HepG2 (cell line): ENCODE data around the gene CMKLR1. TPM values are rescaled to one million over a fixed set of nuclear protein-coding genes. Genes with fewer than 3 reads are reported as not detected.

Experiments
- ATAC-seq: fragments of 200-7000 bp; cut with Tn5 transposase; 3 replicates; pipeline ENCODE4 v1.9.1; 2020; ENCODE audit warnings: mild to moderate bottlenecking, moderate library complexity
- BruUV-seq: library from RNA; stranded (reverse); fragments of 400-500 nt; replicated peaks from 2 replicates; lab custom pipeline; 2021; lab: Mats Ljungman, UMichigan
- CTCF ChIA-PET: fragments of 300-600 bp; formaldehyde crosslinking; extraction: SDS; loops from one replicate; lab custom pipeline; 2021; ENCODE audit warnings: low total read pairs, inconsistent platforms, low intra/inter-chr PET ratio; lab: Yijun Ruan, JAX
- POLR2A ChIA-PET: fragments of 350-600 bp; sonication (Branson Sonifier 250); formaldehyde crosslinking; loops from one replicate; lab custom pipeline; 2020; ENCODE audit warnings: antibody characterized with exemption, inconsistent platforms; lab: Yijun Ruan, JAX
- DNase-seq: peaks from one replicate; pipeline ENCODE4 v3.0.0-alpha.2; 2015; ENCODE audit warnings: low spot score
- FAIRE-seq: peaks from 3 replicates; lab custom pipeline; 2011; peaks lifted over from hg19 to GRCh38; lab: Jason Lieb, UNC
- H2AFZ ChIP-seq: one replicate; pipeline ENCODE4 v1.6.1; 2011; ENCODE audit warnings: low read length, inconsistent platforms
- H3K27ac ChIP-seq: fragments of 300-600 bp; 3 replicates; pipeline ENCODE4 v1.8.0; 2011; ENCODE audit warnings: mixed run types, mild to moderate bottlenecking, mixed read lengths, low read length, inconsistent platforms; ENCODE audit not compliant: insufficient read depth; ENCODE audit errors: extremely low read length
- H3K27me3 ChIP-seq, 2 experiments: fragments of 200-600 bp in 1 of 2; 2 replicates in 1 of 2; 3 replicates in 1 of 2; pipeline versions ENCODE4 v1.6.0 to v1.8.0; 2011; ENCODE audit warnings: low read length in 2 of 2, mild to moderate bottlenecking in 2 of 2, moderate library complexity in 2 of 2, inconsistent platforms in 1 of 2; ENCODE audit not compliant: insufficient read depth in 2 of 2, control insufficient read depth in 1 of 2
- H3K36me3 ChIP-seq, 2 experiments: fragments of 200-600 bp in 1 of 2; replicated peaks in 1 of 2; 2 replicates in 1 of 2; 3 replicates in 1 of 2; pipeline versions ENCODE4 v1.5.1 to v1.8.0; 2011; ENCODE audit warnings: low read length in 2 of 2, inconsistent platforms in 1 of 2; ENCODE audit not compliant: insufficient read depth in 2 of 2, control insufficient read depth in 1 of 2
- H3K4me1 ChIP-seq: 2 replicates; pipeline ENCODE4 v1.5.1; 2012; ENCODE audit warnings: low read length, inconsistent platforms; ENCODE audit not compliant: insufficient read depth
- H3K4me2 ChIP-seq: 2 replicates; pipeline ENCODE4 v1.6.0; 2011; ENCODE audit warnings: low read depth, low read length, inconsistent platforms
- H3K4me3 ChIP-seq, 3 experiments: fragments of 200-600 bp in 1 of 3; sonication (generic), shearing (Covaris generic) in 1 of 3; replicated peaks in 1 of 3; 2 replicates each; pipeline ENCODE4 v1.5.1; 2011 to 2016; ENCODE audit warnings: low read length in 3 of 3, inconsistent platforms in 2 of 3, low read depth in 2 of 3, mild to moderate bottlenecking in 2 of 3, control low read depth in 1 of 3, mixed read lengths in 1 of 3; ENCODE audit not compliant: insufficient read depth in 1 of 3
- H3K79me2 ChIP-seq: one replicate; pipeline ENCODE4 v1.6.1; 2011; ENCODE audit warnings: low read length, inconsistent platforms; ENCODE audit not compliant: insufficient read depth
- H3K9ac ChIP-seq: 2 replicates; pipeline ENCODE4 v1.6.0; 2011; ENCODE audit warnings: mild to moderate bottlenecking, low read depth, low read length, inconsistent platforms; ENCODE audit not compliant: insufficient read depth
- H3K9me3 ChIP-seq: 2 replicates; pipeline ENCODE4 v1.5.1; 2012; ENCODE audit warnings: mild to moderate bottlenecking, low read length
- H4K20me1 ChIP-seq: 2 replicates; pipeline ENCODE4 v1.6.0; 2011; ENCODE audit warnings: inconsistent platforms, mild to moderate bottlenecking, low read length, moderate library complexity; ENCODE audit not compliant: insufficient read depth
- CC2D1A ChIP-seq: sonication (generic); formaldehyde crosslinking; IDR thresholded peaks from 2 replicates; pipeline ENCODE4 v1.8.1; 2023; ENCODE audit warnings: mild to moderate bottlenecking, missing genetic modification reagents
- MED1 ChIP-seq: sonication (generic); formaldehyde crosslinking; IDR thresholded peaks from 2 replicates; pipeline ENCODE4 v1.4.0; 2020; ENCODE audit warnings: missing genetic modification reagents
- MTA3 ChIP-seq: sonication (generic); formaldehyde crosslinking; IDR thresholded peaks from 2 replicates; pipeline ENCODE4 v1.4.0; 2020; ENCODE audit warnings: missing genetic modification reagents
- NR0B2 ChIP-seq: sonication (generic); formaldehyde crosslinking; IDR thresholded peaks from 2 replicates; pipeline ENCODE4 v1.4.0; 2020; ENCODE audit warnings: mild to moderate bottlenecking, missing genetic modification reagents
- RBAK ChIP-seq: sonication (generic); formaldehyde crosslinking; IDR thresholded peaks from 2 replicates; pipeline ENCODE4 v1.5.1; 2020; ENCODE audit warnings: mild to moderate bottlenecking, missing genetic modification reagents
- ZNF720 ChIP-seq: sonication (generic); formaldehyde crosslinking; IDR thresholded peaks from 2 replicates; pipeline ENCODE4 v1.4.0; 2020; ENCODE audit warnings: missing genetic modification reagents
- ZNF879 ChIP-seq: sonication (generic); formaldehyde crosslinking; IDR thresholded peaks from 2 replicates; pipeline ENCODE4 v1.8.1; 2023; ENCODE audit warnings: missing genetic modification reagents
- WGBS: methylation state at CpG from one replicate; pipeline ENCODE4 v1.1.6; 2017; ENCODE audit warnings: low lambda C conversion rate; 5-methylcytosine and 5-hydroxymethylcytosine counted together
- in situ Hi-C: cut with HindIII; loops from 2 replicates; pipeline ENCODE4 v1.10.0; 2017; ENCODE audit warnings: low pct_unique_long_range_greater_than_20kb; ENCODE audit not compliant: extremely low pct_ligation_motif_present
- intact Hi-C: fragments of 100-400 bp; cut with micrococcal nuclease; formaldehyde crosslinking; loops from one replicate; pipeline ENCODE4 v1.10.0; 2022; ENCODE audit not compliant: unreplicated experiment
- polyA plus RNA-seq, 8 experiments: library from polyadenylated mRNA; depleted of rRNA in 3 of 8; stranded (reverse) in 7 of 8; unstranded in 1 of 8; fragments of >200 nt; fragmentation: Illumina TruSeq in 4 of 8; extraction: Trizol in 4 of 8; gene quantifications; 2 replicates each; pipeline versions ENCODE4 v1.2.1 to v1.2.3, GENCODE V29; 2011 to 2016; ENCODE audit warnings: low read depth in 4 of 8, missing spikeins in 1 of 8, mixed read lengths in 1 of 8; ENCODE audit not compliant: insufficient read depth in 1 of 8
- total RNA-seq, 5 experiments: library from RNA; depleted of rRNA; stranded (reverse); fragments of >200 nt; fragmentation: Illumina TruSeq; extraction: Trizol; gene quantifications; 2 replicates each; pipeline ENCODE4 v1.2.3, GENCODE V29; 2016; ENCODE audit warnings: low read depth in 1 of 5
- TF ChIP-seq, protein P1 (sequence below): sonication (generic); formaldehyde crosslinking; IDR thresholded peaks from 2 replicates; pipeline ENCODE4 v1.4.0; 2020; ENCODE audit warnings: low read depth, missing genetic modification reagents
- TF ChIP-seq, protein P2 (sequence below): sonication (generic); formaldehyde crosslinking; conservative IDR thresholded peaks from 2 replicates; pipeline ENCODE4 v1.8.0; 2022; ENCODE audit warnings: missing genetic modification reagents
- TF ChIP-seq, protein P3 (sequence below), 2 experiments: IDR thresholded peaks; 2 replicates each; pipeline ENCODE4 v1.6.1; 2011 to 2012; ENCODE audit warnings: low read length in 2 of 2, borderline replicate concordance in 1 of 2, low read depth in 1 of 2, mild to moderate bottlenecking in 1 of 2, moderate library complexity in 1 of 2

The CMKLR1 gene
- total and polyA plus RNA-seq, 2 of the 13 experiments (the other 11 are each of a cell fraction or from before 2014, with no cell fraction given) = not detected

- TF ChIP-seq, protein P1, sequence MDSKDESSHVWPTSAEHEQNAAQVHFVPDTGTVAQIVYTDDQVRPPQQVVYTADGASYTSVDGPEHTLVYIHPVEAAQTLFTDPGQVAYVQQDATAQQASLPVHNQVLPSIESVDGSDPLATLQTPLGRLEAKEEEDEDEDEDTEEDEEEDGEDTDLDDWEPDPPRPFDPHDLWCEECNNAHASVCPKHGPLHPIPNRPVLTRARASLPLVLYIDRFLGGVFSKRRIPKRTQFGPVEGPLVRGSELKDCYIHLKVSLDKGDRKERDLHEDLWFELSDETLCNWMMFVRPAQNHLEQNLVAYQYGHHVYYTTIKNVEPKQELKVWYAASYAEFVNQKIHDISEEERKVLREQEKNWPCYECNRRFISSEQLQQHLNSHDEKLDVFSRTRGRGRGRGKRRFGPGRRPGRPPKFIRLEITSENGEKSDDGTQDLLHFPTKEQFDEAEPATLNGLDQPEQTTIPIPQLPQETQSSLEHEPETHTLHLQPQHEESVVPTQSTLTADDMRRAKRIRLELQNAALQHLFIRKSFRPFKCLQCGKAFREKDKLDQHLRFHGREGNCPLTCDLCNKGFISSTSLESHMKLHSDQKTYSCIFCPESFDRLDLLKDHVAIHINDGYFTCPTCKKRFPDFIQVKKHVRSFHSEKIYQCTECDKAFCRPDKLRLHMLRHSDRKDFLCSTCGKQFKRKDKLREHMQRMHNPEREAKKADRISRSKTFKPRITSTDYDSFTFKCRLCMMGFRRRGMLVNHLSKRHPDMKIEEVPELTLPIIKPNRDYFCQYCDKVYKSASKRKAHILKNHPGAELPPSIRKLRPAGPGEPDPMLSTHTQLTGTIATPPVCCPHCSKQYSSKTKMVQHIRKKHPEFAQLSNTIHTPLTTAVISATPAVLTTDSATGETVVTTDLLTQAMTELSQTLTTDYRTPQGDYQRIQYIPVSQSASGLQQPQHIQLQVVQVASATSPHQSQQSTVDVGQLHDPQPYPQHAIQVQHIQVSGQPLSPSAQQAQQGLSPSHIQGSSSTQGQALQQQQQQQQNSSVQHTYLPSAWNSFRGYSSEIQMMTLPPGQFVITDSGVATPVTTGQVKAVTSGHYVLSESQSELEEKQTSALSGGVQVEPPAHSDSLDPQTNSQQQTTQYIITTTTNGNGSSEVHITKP (CRISPR knock-in tag) = no peak
Measured at GRCh38 chr12:108299516-108299915, 39.6 kb downstream of the CMKLR1 start (continued).

DNA sequence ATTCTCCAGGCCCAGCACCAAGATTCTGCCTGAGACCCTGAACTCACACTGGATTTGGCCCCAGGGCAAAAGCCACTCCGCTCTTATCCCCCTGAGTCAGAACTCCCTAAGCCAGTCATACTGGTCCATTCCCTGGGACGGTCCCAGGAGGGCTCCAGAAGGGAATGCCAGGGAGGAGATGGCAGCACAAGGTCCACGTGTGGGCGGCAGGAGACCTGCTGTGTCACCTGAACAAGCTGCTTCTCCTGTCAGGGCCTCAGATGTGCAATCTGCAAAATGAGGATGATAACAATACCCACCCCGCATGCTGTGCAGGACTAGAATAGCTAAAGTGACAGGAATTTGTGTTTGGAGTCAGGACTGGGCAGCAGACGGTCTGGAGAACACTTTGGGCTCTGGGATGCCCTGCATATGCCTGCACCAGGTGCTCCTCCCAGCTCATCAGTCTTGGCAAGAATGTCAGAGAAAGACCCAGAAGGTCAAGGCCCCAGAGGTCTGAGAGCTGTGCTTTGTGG, 40.3 kb downstream of the CMKLR1 start:
- no peak overlapping the region for H3K9ac ChIP-seq
- in situ Hi-C loops = loop anchor here (5.0 kb wide), 1 partner anchor 158 kb away; no protein-coding TSS in a partner anchor
- H3K79me2 ChIP-seq = no peaks in the 10 kb centered on the region
- intact Hi-C loops = no loop called here
- BruUV-seq = no TSS peak
- DNase-seq (no peak), ATAC-seq (no peak), FAIRE-seq (no peak)
- no peak overlapping the region for H3K4me3 ChIP-seq
- ChIA-PET CTCF (no interaction called here), POLR2A (no interaction called here)
- no peaks in the 10 kb centered on the region for H3K36me3 ChIP-seq
- no peaks in the 10 kb centered on the region; a peak in 1 of 5 replicates for H3K27me3 ChIP-seq
- peaks cover 20% of the 10 kb centered on the region for H3K4me1 ChIP-seq
- H4K20me1 ChIP-seq = no peaks in the 10 kb centered on the region
- H2AFZ ChIP-seq = no peak overlapping the region
- no peak for TF ChIP-seq NR0B2 (CRISPR knock-in tag)
- no peak for TF ChIP-seq MTA3
- no peak for TF ChIP-seq CC2D1A
- no peak for TF ChIP-seq RBAK (CRISPR knock-in tag)
- TF ChIP-seq, protein P2, sequence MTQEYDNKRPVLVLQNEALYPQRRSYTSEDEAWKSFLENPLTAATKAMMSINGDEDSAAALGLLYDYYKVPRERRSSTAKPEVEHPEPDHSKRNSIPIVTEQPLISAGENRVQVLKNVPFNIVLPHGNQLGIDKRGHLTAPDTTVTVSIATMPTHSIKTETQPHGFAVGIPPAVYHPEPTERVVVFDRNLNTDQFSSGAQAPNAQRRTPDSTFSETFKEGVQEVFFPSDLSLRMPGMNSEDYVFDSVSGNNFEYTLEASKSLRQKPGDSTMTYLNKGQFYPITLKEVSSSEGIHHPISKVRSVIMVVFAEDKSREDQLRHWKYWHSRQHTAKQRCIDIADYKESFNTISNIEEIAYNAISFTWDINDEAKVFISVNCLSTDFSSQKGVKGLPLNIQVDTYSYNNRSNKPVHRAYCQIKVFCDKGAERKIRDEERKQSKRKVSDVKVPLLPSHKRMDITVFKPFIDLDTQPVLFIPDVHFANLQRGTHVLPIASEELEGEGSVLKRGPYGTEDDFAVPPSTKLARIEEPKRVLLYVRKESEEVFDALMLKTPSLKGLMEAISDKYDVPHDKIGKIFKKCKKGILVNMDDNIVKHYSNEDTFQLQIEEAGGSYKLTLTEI (CRISPR knock-in tag) = no peak
- TF ChIP-seq, protein P3, sequence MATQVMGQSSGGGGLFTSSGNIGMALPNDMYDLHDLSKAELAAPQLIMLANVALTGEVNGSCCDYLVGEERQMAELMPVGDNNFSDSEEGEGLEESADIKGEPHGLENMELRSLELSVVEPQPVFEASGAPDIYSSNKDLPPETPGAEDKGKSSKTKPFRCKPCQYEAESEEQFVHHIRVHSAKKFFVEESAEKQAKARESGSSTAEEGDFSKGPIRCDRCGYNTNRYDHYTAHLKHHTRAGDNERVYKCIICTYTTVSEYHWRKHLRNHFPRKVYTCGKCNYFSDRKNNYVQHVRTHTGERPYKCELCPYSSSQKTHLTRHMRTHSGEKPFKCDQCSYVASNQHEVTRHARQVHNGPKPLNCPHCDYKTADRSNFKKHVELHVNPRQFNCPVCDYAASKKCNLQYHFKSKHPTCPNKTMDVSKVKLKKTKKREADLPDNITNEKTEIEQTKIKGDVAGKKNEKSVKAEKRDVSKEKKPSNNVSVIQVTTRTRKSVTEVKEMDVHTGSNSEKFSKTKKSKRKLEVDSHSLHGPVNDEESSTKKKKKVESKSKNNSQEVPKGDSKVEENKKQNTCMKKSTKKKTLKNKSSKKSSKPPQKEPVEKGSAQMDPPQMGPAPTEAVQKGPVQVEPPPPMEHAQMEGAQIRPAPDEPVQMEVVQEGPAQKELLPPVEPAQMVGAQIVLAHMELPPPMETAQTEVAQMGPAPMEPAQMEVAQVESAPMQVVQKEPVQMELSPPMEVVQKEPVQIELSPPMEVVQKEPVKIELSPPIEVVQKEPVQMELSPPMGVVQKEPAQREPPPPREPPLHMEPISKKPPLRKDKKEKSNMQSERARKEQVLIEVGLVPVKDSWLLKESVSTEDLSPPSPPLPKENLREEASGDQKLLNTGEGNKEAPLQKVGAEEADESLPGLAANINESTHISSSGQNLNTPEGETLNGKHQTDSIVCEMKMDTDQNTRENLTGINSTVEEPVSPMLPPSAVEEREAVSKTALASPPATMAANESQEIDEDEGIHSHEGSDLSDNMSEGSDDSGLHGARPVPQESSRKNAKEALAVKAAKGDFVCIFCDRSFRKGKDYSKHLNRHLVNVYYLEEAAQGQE (IDR thresholded peaks at IDR 0.05; ENCODE audit: borderline replicate concordance in 1 of 2, low read depth in 1 of 2, low read length in 2 of 2) = no peak
- TF ChIP-seq MED1 (CRISPR knock-in tag) = no peak
- TF ChIP-seq ZNF720 = no peak
- no peak for TF ChIP-seq ZNF879
- H3K4me2 ChIP-seq = no peak overlapping the region
- WGBS = 2% methylated on average over 6 of the region's 6 CpGs
- no peaks in the 10 kb centered on the region for H3K9me3 ChIP-seq
- no peak overlapping the region for H3K27ac ChIP-seq
